Pancreas (tissue), 10 donors: Measurements from ENCODE around the gene COA1. TPM values are rescaled to one million over a fixed set of nuclear protein-coding genes. Genes with fewer than 3 reads are reported as not detected.

Experiments used
- ATAC-seq, 4 donors: fragments of 200-7000 bp; cut with Tn5 transposase; one replicate each; pipeline versions ENCODE4 v1.8.0 to v1.9.1; 2020; ENCODE audit warnings: mild to moderate bottlenecking in 4 of 4, moderate library complexity in 4 of 4
- DNase-seq, 6 donors: peaks; one replicate each; pipeline ENCODE4 v3.0.0-alpha.2; 2020
- FAIRE-seq: peaks from 2 replicates; lab custom pipeline; 2012; peaks lifted over from hg19 to GRCh38; lab: Jason Lieb, UNC
- H3K27ac ChIP-seq, 4 donors: fragments of 200-600 bp; sonication (generic); 1 replicate in 3 of 4; 2 replicates in 1 of 4; pipeline versions ENCODE4 v1.5.0 to v1.8.0; 2020
- H3K27me3 ChIP-seq, 4 donors: fragments of 200-600 bp; one replicate each; pipeline ENCODE4 v1.8.0; 2021
- H3K36me3 ChIP-seq, 3 donors: fragments of 200-600 bp; sonication (generic) in 1 of 3; one replicate each; pipeline versions ENCODE4 v1.5.0 to v1.8.0; 2020 to 2021
- H3K4me1 ChIP-seq, 3 donors: fragments of 200-600 bp; one replicate each; pipeline ENCODE4 v1.8.0; 2021
- H3K4me3 ChIP-seq, 4 donors: fragments of 200-600 bp; sonication (generic) in 2 of 4; one replicate each; pipeline versions ENCODE4 v1.5.0 to v1.8.0; 2020 to 2021
- H3K9me3 ChIP-seq, 4 donors: fragments of 200-600 bp; one replicate each; pipeline ENCODE4 v1.8.0; 2021
- WGBS, 2 donors: extraction: QIAGEN DNeasy Blood & Tissue Kit; methylation state at CpG; one replicate each; pipeline ENCODE4 v1.1.7; 2013; 5-methylcytosine and 5-hydroxymethylcytosine counted together
- intact Hi-C, 3 donors: fragments of 100-400 bp; cut with DNase I; formaldehyde crosslinking; loops; one replicate each; pipeline versions ENCODE4 v1.11.1 to v1.14.2; 2022
- polyA plus RNA-seq, 2 donors: library from polyadenylated mRNA; stranded (reverse); fragments of 200-250 nt; gene quantifications; one replicate each; pipeline ENCODE4 v1.2.3, GENCODE V29; 2013
- total RNA-seq, 6 donors: library from RNA; stranded (reverse); fragmentation: NEBNext Ultra II Directional in 4 of 6; extraction: Animal tissue kit (Norgen Biotek cat#: 25700) in 4 of 6; gene quantifications; one replicate each; pipeline versions ENCODE4 v1.2.1 to v1.2.4, GENCODE V29; 2021 to 2023
- TF ChIP-seq, protein P1 (sequence below), 4 donors: fragments of 200-600 bp; sonication (generic) in 3 of 4; IDR thresholded peaks; one replicate each; pipeline versions ENCODE4 v1.5.0 to v1.8.0; 2021; ENCODE audit warnings: antibody characterized with exemption in 4 of 4
- donor health status: healthy with polysubstance abuse.
- donor health status: DM: no; HTN: no; CAD: no; lungs with moderate emphysema.
- donor health status: DM: no; HTN: no; CAD: no.
- donor health status: control.
- donor health status: control.
- donor health status: Bipolar disorder and iron deficiency.
- donor health status: DM: yes; HTN: yes; CAD: no.
- donor health status: DM: no; HTN: no; CAD: no.
- donor health status: DM: no; HTN: no; CAD: no.
- donor health status: DM: yes; HTN: yes; CAD: no.

COA1 gene
- total and polyA plus RNA-seq, 8 donors = 24.6 to 34.4 (median 27.1) TPM

DNA sequence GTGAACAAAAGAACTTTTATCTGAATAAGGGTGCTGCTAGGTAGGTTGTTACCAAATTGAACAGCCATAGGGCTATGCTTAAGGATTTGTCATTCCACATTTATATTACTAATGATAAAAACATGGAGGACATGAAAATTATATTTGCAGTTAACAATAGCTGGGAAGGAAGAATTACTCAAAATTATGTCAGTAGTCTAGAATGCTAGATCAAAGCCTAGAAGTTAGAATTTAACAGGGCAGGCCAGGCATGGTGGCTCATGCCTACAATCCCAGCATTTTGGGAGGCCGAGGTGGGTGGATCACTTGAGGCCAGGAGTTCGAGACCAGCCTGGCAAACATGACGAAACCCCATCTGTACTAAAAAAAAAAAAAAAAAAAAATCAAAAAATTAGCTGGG is 137.0 kb downstream of the COA1 start:
- peaks cover 6 to 39% (median 22%) of the 10 kb centered on the region in 3 donors for H3K4me1 ChIP-seq
- TF ChIP-seq, protein P1, sequence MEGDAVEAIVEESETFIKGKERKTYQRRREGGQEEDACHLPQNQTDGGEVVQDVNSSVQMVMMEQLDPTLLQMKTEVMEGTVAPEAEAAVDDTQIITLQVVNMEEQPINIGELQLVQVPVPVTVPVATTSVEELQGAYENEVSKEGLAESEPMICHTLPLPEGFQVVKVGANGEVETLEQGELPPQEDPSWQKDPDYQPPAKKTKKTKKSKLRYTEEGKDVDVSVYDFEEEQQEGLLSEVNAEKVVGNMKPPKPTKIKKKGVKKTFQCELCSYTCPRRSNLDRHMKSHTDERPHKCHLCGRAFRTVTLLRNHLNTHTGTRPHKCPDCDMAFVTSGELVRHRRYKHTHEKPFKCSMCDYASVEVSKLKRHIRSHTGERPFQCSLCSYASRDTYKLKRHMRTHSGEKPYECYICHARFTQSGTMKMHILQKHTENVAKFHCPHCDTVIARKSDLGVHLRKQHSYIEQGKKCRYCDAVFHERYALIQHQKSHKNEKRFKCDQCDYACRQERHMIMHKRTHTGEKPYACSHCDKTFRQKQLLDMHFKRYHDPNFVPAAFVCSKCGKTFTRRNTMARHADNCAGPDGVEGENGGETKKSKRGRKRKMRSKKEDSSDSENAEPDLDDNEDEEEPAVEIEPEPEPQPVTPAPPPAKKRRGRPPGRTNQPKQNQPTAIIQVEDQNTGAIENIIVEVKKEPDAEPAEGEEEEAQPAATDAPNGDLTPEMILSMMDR (IDR thresholded peaks at IDR 0.05) = no peak
- peaks cover 0 to 12% (median 0%) of the 10 kb centered on the region in 3 donors for H3K36me3 ChIP-seq
- no peak overlapping the region for H3K4me3 ChIP-seq
- no peaks in the 10 kb centered on the region for H3K9me3 ChIP-seq
- DNase-seq (no peak), FAIRE-seq (no peak), ATAC-seq (peak in 2 of 4 donors; percentile 15 to 19)
- H3K27me3 ChIP-seq = no peaks in the 10 kb centered on the region
- H3K27ac ChIP-seq = peak overlapping the region in 2 of 4 donors; percentile 19 to 30
- 79 to 89% methylated on average over 3 of the region's 3 CpGs for WGBS, 2 donors
- intact Hi-C loops = no loop called here

DNA sequence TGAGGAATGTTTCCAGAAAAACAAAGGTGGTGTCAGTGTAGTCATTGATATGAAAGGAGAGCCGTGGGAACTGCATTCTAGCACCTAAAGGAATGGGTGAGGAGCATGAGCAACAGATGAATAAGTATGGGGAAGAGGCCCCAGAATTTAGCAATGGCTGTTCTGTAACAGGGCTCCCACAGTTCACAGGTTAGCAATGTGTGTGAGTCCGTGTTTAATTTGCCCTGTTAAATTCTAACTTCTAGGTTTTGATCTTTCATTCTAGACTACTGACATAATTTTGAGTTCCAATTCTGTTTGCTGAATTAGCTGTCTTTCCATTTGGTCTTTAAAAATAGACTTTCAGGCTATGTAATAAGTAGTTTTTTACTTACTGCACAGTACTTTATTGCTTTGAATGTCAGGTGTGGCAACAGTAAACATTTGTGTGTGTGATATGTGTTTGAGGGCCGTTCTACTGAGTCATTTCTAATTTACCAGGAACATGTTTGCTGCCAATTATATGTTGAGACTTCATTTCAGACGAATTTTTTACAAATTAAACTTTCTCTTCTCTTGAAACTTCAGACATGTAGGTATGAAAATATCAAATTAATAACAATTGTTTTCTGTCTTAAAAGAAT is 137.7 kb downstream of the COA1 start:
- peak; percentile 57 to 68 (median 64) for ATAC-seq
- 24 to 25% methylated on average over 4 of the region's 4 CpGs for WGBS, 2 donors

GRCh38 chr7:43590862-43591557 is 138.3 kb downstream of the COA1 start:
- TF ChIP-seq, protein P1 (IDR thresholded peaks at IDR 0.05) = no peak
- Histone ChIP-seq H3K27ac (peak overlapping the region in 1 of 4 donors; percentile 30), H3K4me1 (peaks cover 6 to 46% (median 35%) of the 10 kb centered on the region in 3 donors)

More for the DNA sequence above, 137.7 kb downstream of the COA1 start:
- FAIRE-seq (no peak), DNase-seq (no peak)
- no peak overlapping the region for H3K4me3 ChIP-seq
- H3K36me3 ChIP-seq = peaks cover 0 to 8% (median 0%) of the 10 kb centered on the region in 3 donors
- peaks cover 6 to 42% (median 28%) of the 10 kb centered on the region in 3 donors for H3K4me1 ChIP-seq
- no peaks in the 10 kb centered on the region for H3K9me3 ChIP-seq
- TF ChIP-seq, protein P1 (IDR thresholded peaks at IDR 0.05) = no peak
- peak overlapping the region in 2 of 4 donors; percentile 19 to 30 for H3K27ac ChIP-seq
- H3K27me3 ChIP-seq = no peaks in the 10 kb centered on the region
- intact Hi-C loops = no loop called here

DNA sequence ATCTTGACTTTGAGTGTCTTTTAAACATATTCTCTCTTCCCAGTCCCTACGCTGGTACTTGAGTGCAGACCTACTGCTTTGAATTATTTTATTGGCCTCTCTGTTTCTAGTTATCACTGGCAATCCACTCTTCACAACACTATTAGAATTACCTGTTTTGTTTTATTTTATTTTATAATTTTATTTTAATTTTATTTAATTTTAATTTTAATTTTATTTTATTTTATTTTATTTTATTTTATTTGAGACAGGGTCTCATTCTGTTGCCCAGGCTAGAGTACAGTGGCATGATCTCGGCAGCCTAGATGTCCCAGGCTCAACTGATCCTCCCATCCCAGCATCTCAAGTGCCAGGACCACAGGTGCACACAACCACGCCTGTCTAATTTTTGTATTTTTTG is 139.6 kb downstream of the COA1 start:
- Histone ChIP-seq H3K36me3 (no peaks in the 10 kb centered on the region), H3K27me3 (no peaks in the 10 kb centered on the region), H3K4me1 (peaks cover 6 to 57% (median 42%) of the 10 kb centered on the region in 3 donors), H3K9me3 (no peaks in the 10 kb centered on the region), H3K27ac (no peak overlapping the region), H3K4me3 (no peak overlapping the region)
- ATAC-seq (no peak), DNase-seq (no peak), FAIRE-seq (no peak)
- 92 to 94% methylated on average over 3 of the region's 3 CpGs for WGBS, 2 donors
- intact Hi-C loops = no loop called here
- TF ChIP-seq, protein P1 (IDR thresholded peaks at IDR 0.05) = no peak

More at GRCh38 chr7:43590862-43591557, 138.3 kb downstream of the COA1 start:
- H3K36me3 ChIP-seq = peaks cover 0 to 2% (median 0%) of the 10 kb centered on the region in 3 donors
- no peaks in the 10 kb centered on the region for H3K9me3 ChIP-seq
- FAIRE-seq (no peak), ATAC-seq (no peak), DNase-seq (no peak)
- 66 to 72% methylated on average over 2 of the region's 2 CpGs for WGBS, 2 donors
- no peak overlapping the region for H3K4me3 ChIP-seq
- intact Hi-C loops = no loop called here
- no peaks in the 10 kb centered on the region for H3K27me3 ChIP-seq

Other genes with a start within 250 kb of the COA1 start
- gene STK17A, start 146.4 kb downstream of the COA1 start, total RNA-seq = 10 to 100 TPM in 4 of 6 donors, 1 to 10 TPM in 2; 9.4 to 19.3 (median 11.7) TPM
- 10 to 100 TPM in 1 of 2 donors, 1 to 10 TPM in 1; 7.0 to 11.7 TPM for gene STK17A, start 146.4 kb downstream of the COA1 start, polyA plus RNA-seq
- 10 to 100 TPM; 12.4 to 21.3 (median 15.4) TPM for gene BLVRA, start 29.2 kb upstream of the COA1 start, total RNA-seq
- 10 to 100 TPM; 19.0 to 31.6 TPM for gene BLVRA, start 29.2 kb upstream of the COA1 start, polyA plus RNA-seq
- 10 to 100 TPM; 42.2 to 75.4 (median 57.8) TPM for gene MRPS24, start 140.0 kb upstream of the COA1 start, total RNA-seq
- 10 to 100 TPM; 50.2 to 77.0 TPM for gene MRPS24, start 140.0 kb upstream of the COA1 start, polyA plus RNA-seq
- 10 to 100 TPM; 12.1 to 24.1 (median 16.8) TPM for gene URGCP, start 177.1 kb upstream of the COA1 start, total RNA-seq
- 10 to 100 TPM; 24.1 to 27.5 TPM for gene URGCP, start 177.1 kb upstream of the COA1 start, polyA plus RNA-seq
- 10 to 100 TPM; 12.0 to 19.5 (median 15.8) TPM for gene UBE2D4, start 196.9 kb upstream of the COA1 start, total RNA-seq
- 10 to 100 TPM; 13.3 to 17.0 TPM for gene UBE2D4, start 196.9 kb upstream of the COA1 start, polyA plus RNA-seq